Thyroid gland (tissue), 4 donors: Measurements from ENCODE around the gene DRC1.

Source experiments
- POLR2A ChIP-seq, 2 donors: fragments of 450-650 bp; IDR thresholded peaks; one replicate each; pipeline ENCODE4 v1.6.1; 2017; ENCODE audit warnings: antibody characterized with exemption in 2 of 2, mild to moderate bottlenecking in 2 of 2, moderate library complexity in 1 of 2
- TF ChIP-seq, protein P1 (sequence below), 6 experiments: fragments of 200-600 bp in 3 of 6; fragments of 450-650 bp in 3 of 6; sonication (generic) in 3 of 6; IDR thresholded peaks; one replicate each; pipeline ENCODE4 v1.5.1; 2016 to 2019; ENCODE audit warnings: antibody characterized with exemption in 6 of 6, mild to moderate bottlenecking in 2 of 6, inconsistent platforms in 1 of 6, moderate library complexity in 1 of 6

DNA sequence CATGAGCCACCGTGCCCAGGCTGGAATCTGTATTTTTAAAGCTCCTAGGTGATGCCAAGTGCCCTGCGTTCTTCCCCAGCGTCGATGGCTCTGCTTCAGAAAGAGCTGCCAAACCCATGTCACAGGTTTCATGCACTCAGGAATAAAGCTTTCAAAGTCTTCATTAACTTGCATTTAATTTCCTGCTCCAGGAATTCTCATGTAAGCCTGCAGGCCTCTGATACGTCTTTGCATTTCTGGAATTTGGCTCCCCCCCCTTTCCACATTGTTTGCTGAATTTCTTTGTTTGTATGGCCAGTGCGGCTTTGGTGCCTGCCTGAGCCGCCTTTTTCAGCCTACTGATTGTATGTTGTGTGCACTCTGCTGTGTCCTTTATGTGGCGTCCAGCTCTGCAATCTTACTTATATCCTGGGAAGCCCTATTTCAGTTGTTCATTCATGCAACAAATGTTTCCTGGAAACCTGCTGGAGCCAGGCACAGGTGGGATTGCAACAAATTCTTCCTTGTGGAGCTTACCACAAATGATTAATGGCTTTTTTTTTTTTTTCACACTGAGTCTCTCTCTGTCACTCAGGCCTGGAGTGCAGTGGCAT, 94.1 kb downstream of the DRC1 start:
- TF ChIP-seq, protein P1, sequence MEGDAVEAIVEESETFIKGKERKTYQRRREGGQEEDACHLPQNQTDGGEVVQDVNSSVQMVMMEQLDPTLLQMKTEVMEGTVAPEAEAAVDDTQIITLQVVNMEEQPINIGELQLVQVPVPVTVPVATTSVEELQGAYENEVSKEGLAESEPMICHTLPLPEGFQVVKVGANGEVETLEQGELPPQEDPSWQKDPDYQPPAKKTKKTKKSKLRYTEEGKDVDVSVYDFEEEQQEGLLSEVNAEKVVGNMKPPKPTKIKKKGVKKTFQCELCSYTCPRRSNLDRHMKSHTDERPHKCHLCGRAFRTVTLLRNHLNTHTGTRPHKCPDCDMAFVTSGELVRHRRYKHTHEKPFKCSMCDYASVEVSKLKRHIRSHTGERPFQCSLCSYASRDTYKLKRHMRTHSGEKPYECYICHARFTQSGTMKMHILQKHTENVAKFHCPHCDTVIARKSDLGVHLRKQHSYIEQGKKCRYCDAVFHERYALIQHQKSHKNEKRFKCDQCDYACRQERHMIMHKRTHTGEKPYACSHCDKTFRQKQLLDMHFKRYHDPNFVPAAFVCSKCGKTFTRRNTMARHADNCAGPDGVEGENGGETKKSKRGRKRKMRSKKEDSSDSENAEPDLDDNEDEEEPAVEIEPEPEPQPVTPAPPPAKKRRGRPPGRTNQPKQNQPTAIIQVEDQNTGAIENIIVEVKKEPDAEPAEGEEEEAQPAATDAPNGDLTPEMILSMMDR (IDR thresholded peaks at IDR 0.05) = no peak
- TF ChIP-seq POLR2A (IDR thresholded peaks at IDR 0.05) = no peak
